PFSK-1 (cell line): ENCODE measurements around the gene ADCY4.

ENCODE experiments used
- FOXP2 ChIP-seq: optimal IDR thresholded peaks from 2 replicates; pipeline ENCODE3; 2011; ENCODE audit warnings: borderline replicate concordance, control low read depth, inconsistent platforms; ENCODE audit not compliant: insufficient read depth; ENCODE audit errors: extremely low read length, extremely low read depth
- POLR2AphosphoS5 ChIP-seq: IDR thresholded peaks from 2 replicates; pipeline ENCODE4 v1.6.1; 2012; ENCODE audit warnings: low read depth, mild to moderate bottlenecking, control low read depth, low read length, moderate library complexity
- REST ChIP-seq, 2 experiments: IDR thresholded peaks; 2 replicates each; pipeline versions ENCODE4 v1.6.1 to v1.8.0; 2011 to 2012; ENCODE audit warnings: low read depth in 2 of 2, low read length in 2 of 2, control low read depth in 1 of 2, inconsistent platforms in 1 of 2, mild to moderate bottlenecking in 1 of 2, moderate library complexity in 1 of 2; ENCODE audit not compliant: insufficient read depth in 1 of 2
- SIN3A ChIP-seq: IDR thresholded peaks from 2 replicates; pipeline ENCODE4 v1.6.1; 2012; ENCODE audit warnings: mild to moderate bottlenecking, low read length, moderate library complexity, borderline replicate concordance; ENCODE audit not compliant: insufficient read depth
- TAF1 ChIP-seq: IDR thresholded peaks from 2 replicates; pipeline ENCODE4 v1.6.1; 2012; ENCODE audit warnings: low read length, control low read depth, borderline replicate concordance; ENCODE audit not compliant: insufficient read depth

The ADCY4 gene

GRCh38 chr14:24280797-24281460 is 53.9 kb downstream of the ADCY4 start:
- no peak for TF ChIP-seq FOXP2
- no peak for TF ChIP-seq TAF1
- no peak for TF ChIP-seq SIN3A
- no peak for TF ChIP-seq POLR2AphosphoS5
- TF ChIP-seq REST (IDR thresholded peaks at IDR 0.05; ENCODE audit: insufficient read depth in 1 of 2, low read depth in 2 of 2, low read length in 2 of 2) = no peak

- no peak for TF ChIP-seq FOXP2
- no peak for TF ChIP-seq POLR2AphosphoS5
- no peak for TF ChIP-seq SIN3A
- no peak for TF ChIP-seq TAF1
- TF ChIP-seq REST (IDR thresholded peaks at IDR 0.05; ENCODE audit: insufficient read depth in 1 of 2, low read depth in 2 of 2, low read length in 2 of 2) = no peak
These were observed 55.3 kb downstream of the ADCY4 start for GRCh38 chr14:24279301-24280186.

- no peak for TF ChIP-seq TAF1
- no peak for TF ChIP-seq POLR2AphosphoS5
- TF ChIP-seq SIN3A = no peak
- no peak for TF ChIP-seq FOXP2
- no peak for TF ChIP-seq REST (IDR thresholded peaks at IDR 0.05; ENCODE audit: insufficient read depth in 1 of 2, low read depth in 2 of 2, low read length in 2 of 2)
These were observed 56.4 kb downstream of the ADCY4 start for GRCh38 chr14:24278424-24278823.

GRCh38 chr14:24277606-24278321 is 57.1 kb downstream of the ADCY4 start:
- no peak for TF ChIP-seq FOXP2
- TF ChIP-seq TAF1 = no peak
- no peak for TF ChIP-seq POLR2AphosphoS5
- no peak for TF ChIP-seq SIN3A
- no peak for TF ChIP-seq REST (IDR thresholded peaks at IDR 0.05; ENCODE audit: insufficient read depth in 1 of 2, low read depth in 2 of 2, low read length in 2 of 2)
